Activated CD4-positive, alpha-beta memory T cell treated with anti-CD3 and anti-CD28 coated beads, Interleukin-2, amount 10 ng/mL, durations not matched to agents 7 days and 5 days (primary cell): ENCODE results near the gene FBXO2. TPM values are rescaled to one million over a fixed set of nuclear protein-coding genes. Genes with fewer than 3 reads are reported as not detected.
"Not testable (repeated sequence)": the region's sequence is repeated elsewhere in the genome, so short reads cannot be mapped to it uniquely, and the experiment has no call there.

Source experiments
- CTCF ChIA-PET: fragments of 350-600 bp; sonication (Branson Sonifier 250); formaldehyde crosslinking; loops from one replicate; lab custom pipeline; 2021; ENCODE audit warnings: antibody characterized with exemption, inconsistent platforms; lab: Charles Lee
- POLR2A ChIA-PET: fragments of 350-600 bp; sonication (Branson Sonifier 250); formaldehyde crosslinking; loops from one replicate; lab custom pipeline; 2021; ENCODE audit warnings: antibody characterized with exemption; lab: Charles Lee
- DNase-seq: peaks from one replicate; pipeline ENCODE4 v3.0.0-alpha.2; 2020
- H3K27ac Mint-ChIP-seq: one replicate; pipeline ENCODE4 v1.8.0; 2021; ENCODE audit warnings: mild to moderate bottlenecking, mixed read lengths
- H3K27me3 Mint-ChIP-seq: one replicate; pipeline ENCODE4 v1.8.0; 2021; ENCODE audit warnings: mixed read lengths
- H3K36me3 Mint-ChIP-seq: one replicate; pipeline ENCODE4 v1.8.0; 2021; ENCODE audit warnings: low read depth, mixed read lengths
- H3K4me1 Mint-ChIP-seq: one replicate; pipeline ENCODE4 v1.8.0; 2021; ENCODE audit warnings: mixed read lengths
- H3K4me3 Mint-ChIP-seq: one replicate; pipeline ENCODE4 v1.8.0; 2021; ENCODE audit warnings: mild to moderate bottlenecking, mixed read lengths
- H3K9me3 Mint-ChIP-seq: one replicate; pipeline ENCODE4 v1.8.0; 2021; ENCODE audit warnings: mixed read lengths
- total RNA-seq, 2 experiments: library from RNA; stranded (reverse); gene quantifications; one replicate each; pipeline ENCODE4 v1.2.3, GENCODE V29; 2021

FBXO2 gene
- total RNA-seq, 2 experiments from 2014 or later, result 1.4 to 1.8 TPM

DNA sequence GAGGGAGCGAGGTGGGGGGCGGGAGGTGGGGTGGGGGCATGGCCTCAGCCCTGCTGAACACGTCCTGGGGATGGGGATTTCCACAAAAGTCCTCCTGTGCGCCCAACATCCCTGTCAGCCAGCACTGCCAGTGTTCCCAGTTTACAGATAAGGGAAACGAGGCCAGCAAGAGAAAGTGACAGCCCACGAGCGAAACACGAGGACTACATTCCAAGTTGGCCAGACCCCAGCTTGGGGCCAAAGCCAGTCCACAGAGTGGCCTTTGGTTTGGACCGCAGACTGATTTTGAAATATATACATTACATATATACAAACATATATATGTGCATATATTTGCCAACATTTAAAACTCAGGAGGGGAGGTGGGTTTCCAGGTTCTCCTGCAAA is 5.0 kb downstream of the FBXO2 start:
- POLR2A ChIA-PET, result interaction anchor here (0.8 to 8.2 kb wide), 4 partner anchors 15 to 260 kb away, joined by 4 to 56 read pairs (median 16); partner anchors contain the start of gene FBXO6
- CTCF ChIA-PET, result interaction anchor here (1.1 to 4.9 kb wide), 8 partner anchors 10 to 612 kb away, joined by 3 to 96 read pairs (median 10); partner anchors contain the start of genes AGTRAP and FBXO6
- H3K36me3 Mint-ChIP-seq, result no peaks in the 10 kb centered on the region
- no peak overlapping the region for H3K27ac Mint-ChIP-seq
- H3K9me3 Mint-ChIP-seq, result no peaks in the 10 kb centered on the region
- H3K27me3 Mint-ChIP-seq, result peaks cover 6% of the 10 kb centered on the region
- DNase-seq, result no peak
- peaks cover 24% of the 10 kb centered on the region for H3K4me1 Mint-ChIP-seq
- no peak overlapping the region for H3K4me3 Mint-ChIP-seq

DNA sequence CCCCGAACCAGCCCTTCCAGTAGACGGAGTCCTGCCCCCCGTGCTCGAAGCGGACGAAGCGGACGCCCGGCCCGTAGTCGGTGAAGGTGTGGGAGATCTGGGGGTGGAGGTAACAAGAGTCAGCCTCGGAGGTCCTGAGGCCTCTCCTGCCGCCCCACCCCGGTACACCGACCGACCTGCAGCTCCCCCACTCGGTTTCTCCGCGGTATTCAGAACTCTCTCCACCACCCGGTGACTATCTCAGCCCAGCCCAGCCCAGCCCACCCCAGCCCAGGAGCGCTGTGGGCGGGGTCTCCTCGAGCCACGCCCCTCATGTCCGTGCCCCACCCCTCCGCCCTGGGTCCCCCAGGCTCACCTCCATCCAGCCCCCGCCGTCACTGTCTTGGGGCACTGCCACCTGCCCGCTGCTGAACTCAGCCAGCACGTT is 5.5 kb downstream of the FBXO2 start:
- DNase-seq, result peak; percentile 36
- Mint-ChIP-seq H3K27ac (no peak overlapping the region), H3K4me3 (no peak overlapping the region), H3K36me3 (no peaks in the 10 kb centered on the region), H3K9me3 (no peaks in the 10 kb centered on the region), H3K27me3 (peaks cover 6% of the 10 kb centered on the region), H3K4me1 (peaks cover 24% of the 10 kb centered on the region)
- ChIA-PET CTCF (interaction anchor here (1.1 to 4.9 kb wide), 5 partner anchors 15 to 611 kb away, joined by 3 to 96 read pairs (median 7); partner anchors contain the start of gene FBXO6), POLR2A (interaction anchor here (0.8 to 8.2 kb wide), 3 partner anchors 16 to 260 kb away, joined by 4 to 56 read pairs (median 26); partner anchors contain the start of gene FBXO6)

DNA sequence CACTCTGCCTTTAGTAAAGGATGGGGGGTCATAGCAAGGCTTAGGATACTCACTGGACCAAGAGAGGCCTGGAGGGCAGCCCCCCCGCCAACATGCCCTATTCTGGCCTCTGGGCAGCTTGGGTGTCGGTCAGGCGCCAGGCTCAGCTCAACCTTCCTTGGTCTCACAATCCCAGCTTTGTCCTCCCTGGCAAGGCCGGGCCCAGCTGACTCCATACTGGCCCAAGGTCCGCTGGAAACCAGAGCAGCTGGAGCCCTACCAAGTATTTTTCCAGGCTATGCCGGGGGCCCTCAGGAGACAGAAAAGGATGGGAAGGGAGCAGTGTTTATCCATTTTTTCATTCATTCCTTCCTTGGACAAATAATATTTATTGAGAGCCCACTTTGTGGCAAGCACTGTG is 6.2 kb downstream of the FBXO2 start:
- Mint-ChIP-seq H3K9me3 (no peaks in the 10 kb centered on the region), H3K27me3 (peaks cover 6% of the 10 kb centered on the region), H3K27ac (no peak overlapping the region), H3K4me3 (no peak overlapping the region), H3K36me3 (no peaks in the 10 kb centered on the region), H3K4me1 (peaks cover 24% of the 10 kb centered on the region)
- no peak for DNase-seq
- CTCF ChIA-PET, result interaction anchor here (0.6 to 4.9 kb wide), 3 partner anchors 12 to 610 kb away, joined by 3 to 96 read pairs (median 6); no protein-coding TSS in a partner anchor
- POLR2A ChIA-PET, result interaction anchor here (1.0 to 8.2 kb wide), 2 partner anchors 72 to 261 kb away, joined by 3 to 56 read pairs; no protein-coding TSS in a partner anchor

DNA sequence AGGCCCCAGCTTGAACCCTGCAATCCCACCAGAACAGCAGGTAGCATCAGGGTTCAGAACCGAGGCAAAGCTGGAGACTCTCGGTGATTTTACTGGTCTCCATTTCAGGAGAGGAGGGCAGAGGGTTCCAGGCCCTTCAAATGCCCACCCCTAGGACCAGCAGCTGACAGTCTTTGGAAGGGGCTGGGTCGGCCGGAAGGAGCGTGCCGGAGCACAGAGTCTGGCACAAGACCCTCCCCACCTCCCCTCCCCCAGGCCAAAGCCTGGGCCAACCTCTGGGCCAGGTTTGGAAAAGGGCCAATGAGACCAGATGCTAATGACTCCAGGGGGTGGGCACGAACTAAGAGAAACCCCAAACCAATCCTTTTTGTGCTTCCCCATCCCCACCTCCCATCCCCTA is 6.9 kb downstream of the FBXO2 start:
- CTCF ChIA-PET, result interaction anchor here (0.5 to 1.5 kb wide), 2 partner anchors 577 to 610 kb away, joined by 3 to 6 read pairs; no protein-coding TSS in a partner anchor
- no peaks in the 10 kb centered on the region for H3K36me3 Mint-ChIP-seq
- H3K9me3 Mint-ChIP-seq, result no peaks in the 10 kb centered on the region
- H3K27ac Mint-ChIP-seq, result no peak overlapping the region
- DNase-seq, result no peak
- peaks cover 6% of the 10 kb centered on the region for H3K27me3 Mint-ChIP-seq
- peaks cover 24% of the 10 kb centered on the region for H3K4me1 Mint-ChIP-seq
- H3K4me3 Mint-ChIP-seq, result no peak overlapping the region
- POLR2A ChIA-PET, result interaction anchor here (1.0 to 8.2 kb wide), 2 partner anchors 72 to 261 kb away, joined by 3 to 56 read pairs; no protein-coding TSS in a partner anchor

DNA sequence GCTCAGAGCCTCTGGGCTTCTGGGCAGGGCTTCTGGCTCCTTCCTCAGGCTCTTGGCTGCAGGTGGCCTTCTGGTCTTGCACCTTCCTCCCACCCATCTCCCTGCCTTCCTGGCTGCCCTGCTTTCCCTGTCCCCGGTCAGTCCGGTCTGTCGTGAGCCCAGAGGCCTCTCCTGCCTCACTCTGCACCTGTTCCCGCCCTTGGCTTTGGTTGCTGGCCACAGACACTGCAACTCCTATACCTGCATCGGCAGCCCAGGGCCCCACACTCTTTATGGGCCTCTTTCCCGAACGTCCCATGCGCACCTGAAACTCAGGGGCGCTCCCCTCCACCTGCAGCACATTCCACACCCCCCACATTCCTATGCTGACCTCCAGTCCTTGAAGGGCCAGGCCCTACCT is 7.9 kb downstream of the FBXO2 start:
- H3K36me3 Mint-ChIP-seq, result no peaks in the 10 kb centered on the region
- POLR2A ChIA-PET, result interaction anchor here (1.5 kb wide), 1 partner anchor 262 kb away, joined by 6 read pairs; no protein-coding TSS in a partner anchor

DNA sequence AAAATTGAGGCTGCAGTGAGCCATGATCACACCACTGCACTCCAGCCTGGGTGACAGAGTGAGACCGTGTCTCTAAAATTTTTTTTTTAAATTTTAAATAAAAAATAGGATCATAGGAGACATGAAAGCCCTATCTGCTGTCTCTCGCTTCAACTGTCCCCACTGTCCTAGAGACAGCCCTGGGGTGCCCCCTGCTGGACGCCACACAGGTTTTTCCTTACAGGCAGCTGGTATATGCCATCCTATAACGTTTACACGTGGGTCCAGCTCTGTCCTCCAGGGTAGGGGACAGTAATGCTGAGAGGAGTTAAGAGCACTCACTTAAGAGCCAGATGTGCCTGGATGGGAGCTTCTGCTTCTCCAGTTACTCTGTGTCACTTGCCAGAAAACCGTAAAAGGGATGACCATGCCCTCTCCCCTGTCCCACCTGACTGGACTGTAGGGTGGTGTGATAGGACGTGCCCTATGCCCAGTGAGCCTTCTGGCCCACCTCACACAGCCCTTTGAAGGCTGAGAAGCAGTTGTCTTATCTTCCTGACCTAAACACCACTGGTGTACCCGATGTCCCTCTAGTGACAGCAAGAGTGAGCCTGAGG is 8.5 kb downstream of the FBXO2 start:
- peak; percentile 85 for DNase-seq
- Mint-ChIP-seq H3K4me3 (no peak overlapping the region), H3K9me3 (no peaks in the 10 kb centered on the region), H3K4me1 (peaks cover 17% of the 10 kb centered on the region), H3K27me3 (peaks cover 7% of the 10 kb centered on the region), H3K36me3 (no peaks in the 10 kb centered on the region), H3K27ac (no peak overlapping the region)
- POLR2A ChIA-PET, result interaction anchor here (0.8 to 1.5 kb wide), 3 partner anchors 161 to 608 kb away, joined by 3 to 6 read pairs (median 3); partner anchors contain the start of gene CLCN6
- CTCF ChIA-PET, result interaction anchor here (0.7 to 5.5 kb wide), 21 partner anchors 8 to 608 kb away, joined by 3 to 78 read pairs (median 4); partner anchors contain the start of genes EXOSC10 and FBXO6

More for the DNA sequence above, 7.9 kb downstream of the FBXO2 start:
- Mint-ChIP-seq H3K4me1 (peaks cover 22% of the 10 kb centered on the region), H3K4me3 (no peak overlapping the region), H3K9me3 (no peaks in the 10 kb centered on the region), H3K27me3 (peaks cover 7% of the 10 kb centered on the region), H3K27ac (no peak overlapping the region)
- DNase-seq, result no peak
- CTCF ChIA-PET, result interaction anchor here (0.7 to 5.5 kb wide), 20 partner anchors 9 to 609 kb away, joined by 3 to 78 read pairs (median 4); partner anchors contain the start of genes EXOSC10 and FBXO6

DNA sequence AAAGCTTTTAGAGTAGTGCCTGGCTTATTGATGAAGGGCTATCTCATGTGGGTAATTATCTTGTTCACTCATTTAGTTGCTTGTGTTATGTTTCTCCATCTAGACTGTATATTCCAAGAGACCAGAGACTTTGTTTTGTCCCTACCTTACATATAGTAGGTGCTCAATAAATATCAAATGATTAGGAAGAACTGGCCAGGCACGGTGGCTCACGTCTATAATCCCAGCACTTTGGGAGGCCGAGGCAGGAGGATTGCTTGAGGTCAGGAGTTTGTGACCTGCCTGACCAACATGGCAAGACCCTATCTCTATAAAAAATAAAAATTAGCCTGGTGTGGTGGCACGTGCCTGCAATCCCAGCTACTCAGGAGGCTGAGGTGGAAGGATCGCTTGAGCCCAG is 9.0 kb downstream of the FBXO2 start:
- Mint-ChIP-seq H3K27ac (no peak overlapping the region), H3K4me1 (peaks cover 13% of the 10 kb centered on the region), H3K4me3 (no peak overlapping the region), H3K9me3 (no peaks in the 10 kb centered on the region), H3K27me3 (peaks cover 8% of the 10 kb centered on the region), H3K36me3 (no peaks in the 10 kb centered on the region)
- no peak for DNase-seq
- ChIA-PET POLR2A (interaction anchor here (0.8 to 1.5 kb wide), 4 partner anchors 19 to 608 kb away, joined by 3 to 6 read pairs (median 3); partner anchors contain the start of gene CLCN6), CTCF (interaction anchor here (0.9 to 5.5 kb wide), 22 partner anchors 8 to 608 kb away, joined by 3 to 78 read pairs (median 4); partner anchors contain the start of genes EXOSC10 and FBXO6)

DNA sequence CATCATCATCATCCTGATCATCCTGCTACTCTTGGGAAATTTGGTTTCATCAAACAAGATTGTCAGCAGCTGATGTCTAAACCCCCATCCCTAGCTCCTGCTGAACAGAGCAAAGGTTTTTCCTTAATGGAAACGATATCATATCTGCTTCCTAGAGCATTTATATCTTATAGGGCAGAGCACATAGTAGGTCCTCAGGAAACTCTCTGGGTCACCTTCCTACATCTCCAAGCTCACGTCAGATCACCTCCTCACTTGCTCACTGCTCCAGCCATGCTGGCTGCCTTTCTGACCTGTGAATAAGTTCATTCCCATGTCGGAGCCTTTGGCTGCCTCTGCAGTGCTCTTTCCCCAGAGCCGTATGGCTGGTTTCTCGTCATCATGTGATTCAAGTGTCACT is 10.4 kb downstream of the FBXO2 start:
- Mint-ChIP-seq H3K4me1 (peaks cover 3% of the 10 kb centered on the region), H3K27ac (no peak overlapping the region), H3K36me3 (no peaks in the 10 kb centered on the region), H3K27me3 (peaks cover 11% of the 10 kb centered on the region), H3K9me3 (no peaks in the 10 kb centered on the region), H3K4me3 (no peak overlapping the region)
- POLR2A ChIA-PET, result interaction anchor here (0.9 to 1.7 kb wide), 5 partner anchors 21 to 606 kb away, joined by 3 to 5 read pairs (median 4); partner anchors contain the start of gene EXOSC10
- CTCF ChIA-PET, result interaction anchor here (0.7 to 5.5 kb wide), 26 partner anchors 10 to 1113 kb away, joined by 3 to 78 read pairs (median 4); partner anchors contain the start of genes CLCN6, EXOSC10, MAD2L2 and MTHFR
- no peak for DNase-seq

DNA sequence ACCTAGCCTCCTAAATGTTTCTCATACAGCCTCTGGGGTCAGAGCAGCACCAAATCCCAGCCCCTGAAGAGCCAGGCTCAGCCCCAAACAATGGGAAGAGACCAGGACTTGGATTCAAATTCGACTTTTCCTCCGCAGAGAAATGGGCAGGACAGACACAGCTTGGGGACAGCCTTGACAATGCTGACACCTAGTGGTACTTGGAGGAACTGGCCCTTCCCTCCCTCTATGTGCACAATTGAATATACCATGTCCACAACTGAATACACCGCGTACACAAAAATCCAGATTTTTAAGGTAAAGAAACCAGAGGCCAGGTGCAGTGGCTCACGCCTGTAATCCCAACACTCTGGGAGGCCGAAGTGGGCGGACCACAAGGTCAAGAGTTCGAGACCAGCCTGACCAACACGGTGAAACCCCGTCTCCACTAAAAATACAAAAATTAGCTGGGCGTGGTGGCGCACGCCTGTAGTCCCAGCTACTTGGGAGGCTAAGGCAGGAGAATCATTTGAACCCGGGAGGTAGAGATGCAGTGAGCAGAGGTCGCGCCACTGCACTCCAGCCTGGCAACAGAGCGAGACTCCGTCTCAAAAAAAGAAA is 11.7 kb downstream of the FBXO2 start:
- not testable (repeated sequence) for H3K9me3 Mint-ChIP-seq, H3K4me3 Mint-ChIP-seq, H3K36me3 Mint-ChIP-seq, H3K4me1 Mint-ChIP-seq, H3K27ac Mint-ChIP-seq
- H3K27me3 Mint-ChIP-seq, result peaks cover 11% of the 10 kb centered on the region
- CTCF ChIA-PET, result interaction anchor here (0.5 to 5.5 kb wide), 14 partner anchors 16 to 605 kb away, joined by 3 to 78 read pairs (median 4); partner anchors contain the start of genes EXOSC10 and MAD2L2
- peak; percentile 75 for DNase-seq
- POLR2A ChIA-PET, result interaction anchor here (1.4 kb wide), 1 partner anchor 605 kb away, joined by 5 read pairs; no protein-coding TSS in a partner anchor

DNA sequence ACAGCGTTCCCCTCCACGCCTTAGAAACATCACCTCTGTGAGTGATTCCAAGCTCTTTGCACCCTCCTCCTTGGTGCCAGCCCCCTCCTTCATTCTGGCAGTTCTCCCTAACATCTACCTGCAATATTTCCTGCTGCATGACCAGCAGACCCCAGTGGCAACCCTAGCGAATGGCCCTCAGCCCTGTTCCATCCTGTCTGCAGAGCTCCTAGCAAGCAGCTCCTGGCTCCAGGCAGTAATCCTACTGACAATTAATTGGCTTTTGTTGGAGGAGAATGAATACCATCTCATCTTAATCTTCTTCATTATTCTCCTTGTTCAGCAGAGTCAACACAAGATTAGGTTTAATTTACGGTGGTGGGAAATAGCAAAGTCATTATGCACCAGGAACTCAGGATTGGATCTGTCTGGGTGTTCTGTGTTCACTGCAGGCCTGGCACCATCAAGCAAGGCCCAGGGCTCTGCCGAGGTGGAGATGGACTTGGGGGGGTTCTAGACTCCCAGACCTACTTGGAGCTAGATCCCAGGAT is 12.4 kb downstream of the FBXO2 start:
- Mint-ChIP-seq H3K27me3 (peaks cover 11% of the 10 kb centered on the region), H3K9me3 (no peaks in the 10 kb centered on the region), H3K4me1 (no peaks in the 10 kb centered on the region), H3K27ac (no peak overlapping the region), H3K36me3 (no peaks in the 10 kb centered on the region), H3K4me3 (no peak overlapping the region)
- DNase-seq, result no peak
- ChIA-PET POLR2A (no interaction called here), CTCF (interaction anchor here (0.5 to 5.5 kb wide), 11 partner anchors 73 to 604 kb away, joined by 3 to 78 read pairs (median 3); partner anchors contain the start of gene EXOSC10)

DNA sequence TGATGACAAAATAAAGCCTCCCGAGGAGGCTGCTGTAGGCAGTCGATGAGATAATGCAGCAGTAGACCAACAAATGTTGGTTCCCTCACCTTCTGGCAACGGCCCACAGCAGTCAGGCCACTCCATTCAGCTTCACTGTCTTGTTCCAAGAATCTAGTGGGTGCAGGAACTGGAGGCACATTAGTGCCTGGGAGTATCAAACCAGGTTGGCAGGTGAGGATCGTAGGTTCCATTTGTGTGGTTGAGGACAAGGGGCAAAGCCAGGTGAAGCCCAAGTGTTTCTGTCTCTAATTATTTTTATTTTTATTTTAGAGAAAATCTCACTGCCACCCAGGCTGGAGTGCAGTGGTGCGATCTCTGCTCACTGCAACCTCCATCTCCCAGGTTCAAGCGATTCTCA is 13.3 kb downstream of the FBXO2 start:
- DNase-seq, result no peak
- no peaks in the 10 kb centered on the region for H3K4me1 Mint-ChIP-seq
- H3K36me3 Mint-ChIP-seq, result no peaks in the 10 kb centered on the region
- no peaks in the 10 kb centered on the region for H3K9me3 Mint-ChIP-seq
- CTCF ChIA-PET, result interaction anchor here (1.4 to 5.5 kb wide), 4 partner anchors 79 to 604 kb away, joined by 3 to 78 read pairs (median 10); partner anchors contain the start of gene EXOSC10
- no peak overlapping the region for H3K27ac Mint-ChIP-seq
- POLR2A ChIA-PET, result no interaction called here
- no peak overlapping the region for H3K4me3 Mint-ChIP-seq
- peaks cover 13% of the 10 kb centered on the region for H3K27me3 Mint-ChIP-seq

DNA sequence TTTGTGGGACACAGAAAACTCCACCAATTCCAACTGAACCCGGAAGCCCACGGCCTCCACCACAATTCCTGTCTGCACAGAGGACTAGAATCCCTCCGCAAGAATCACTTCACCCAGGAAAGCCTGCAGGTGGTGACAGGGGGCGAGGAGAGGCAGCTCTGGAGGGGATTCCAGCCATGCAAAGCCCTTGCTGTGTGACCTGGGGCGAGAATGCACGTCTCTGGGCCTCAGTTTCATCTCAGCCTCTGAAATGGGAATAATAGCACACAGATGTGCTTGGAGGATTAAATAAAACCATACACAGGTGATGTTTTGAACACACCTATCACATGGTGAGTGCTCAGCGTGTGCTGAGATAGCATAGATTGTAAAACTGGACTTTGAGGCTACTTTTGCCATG is 14.1 kb downstream of the FBXO2 start:
- POLR2A ChIA-PET, result no interaction called here
- Mint-ChIP-seq H3K36me3 (no peaks in the 10 kb centered on the region), H3K4me1 (no peaks in the 10 kb centered on the region), H3K9me3 (no peaks in the 10 kb centered on the region), H3K4me3 (no peak overlapping the region), H3K27me3 (peaks cover 13% of the 10 kb centered on the region), H3K27ac (no peak overlapping the region)
- CTCF ChIA-PET, result interaction anchor here (0.6 to 0.8 kb wide), 2 partner anchors 29 to 468 kb away, joined by 3 to 5 read pairs; no protein-coding TSS in a partner anchor
- DNase-seq, result no peak
